ENCODE measurements around the gene HIPK2.

DNA sequence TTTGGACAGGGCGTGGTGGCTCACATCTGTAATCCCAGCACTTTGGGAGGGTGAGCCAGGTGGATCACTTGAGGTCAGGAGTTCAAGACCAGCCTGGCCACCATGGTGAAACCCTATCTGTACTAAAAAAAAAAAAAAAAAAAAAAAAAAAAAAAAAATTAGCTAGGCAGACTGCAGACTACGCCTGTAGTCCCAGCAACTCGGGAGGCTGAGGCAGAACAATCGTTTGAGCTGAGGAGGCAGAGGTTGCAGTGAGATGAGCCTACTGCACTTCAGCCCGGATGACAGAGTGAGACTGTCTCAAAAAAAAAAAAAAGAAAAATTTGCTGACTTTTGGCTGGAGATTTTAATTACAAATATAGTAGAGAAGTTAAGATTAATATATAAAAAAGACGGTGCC lies 104.0 kb downstream of the HIPK2 start:
- TF ChIP-seq, protein P1, sequence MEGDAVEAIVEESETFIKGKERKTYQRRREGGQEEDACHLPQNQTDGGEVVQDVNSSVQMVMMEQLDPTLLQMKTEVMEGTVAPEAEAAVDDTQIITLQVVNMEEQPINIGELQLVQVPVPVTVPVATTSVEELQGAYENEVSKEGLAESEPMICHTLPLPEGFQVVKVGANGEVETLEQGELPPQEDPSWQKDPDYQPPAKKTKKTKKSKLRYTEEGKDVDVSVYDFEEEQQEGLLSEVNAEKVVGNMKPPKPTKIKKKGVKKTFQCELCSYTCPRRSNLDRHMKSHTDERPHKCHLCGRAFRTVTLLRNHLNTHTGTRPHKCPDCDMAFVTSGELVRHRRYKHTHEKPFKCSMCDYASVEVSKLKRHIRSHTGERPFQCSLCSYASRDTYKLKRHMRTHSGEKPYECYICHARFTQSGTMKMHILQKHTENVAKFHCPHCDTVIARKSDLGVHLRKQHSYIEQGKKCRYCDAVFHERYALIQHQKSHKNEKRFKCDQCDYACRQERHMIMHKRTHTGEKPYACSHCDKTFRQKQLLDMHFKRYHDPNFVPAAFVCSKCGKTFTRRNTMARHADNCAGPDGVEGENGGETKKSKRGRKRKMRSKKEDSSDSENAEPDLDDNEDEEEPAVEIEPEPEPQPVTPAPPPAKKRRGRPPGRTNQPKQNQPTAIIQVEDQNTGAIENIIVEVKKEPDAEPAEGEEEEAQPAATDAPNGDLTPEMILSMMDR (IDR thresholded peaks at IDR 0.05) = no peak
- no peak for TF ChIP-seq POLR2AphosphoS5 (IDR thresholded peaks at IDR 0.05)

All from stomach (tissue), 4 donors.